PFSK-1 (cell line): Measurements from ENCODE around the gene IKZF1.

Experiments
- FOXP2 ChIP-seq: optimal IDR thresholded peaks from 2 replicates; pipeline ENCODE3; 2011; ENCODE audit warnings: borderline replicate concordance, control low read depth, inconsistent platforms; ENCODE audit not compliant: insufficient read depth; ENCODE audit errors: extremely low read length, extremely low read depth
- POLR2AphosphoS5 ChIP-seq: IDR thresholded peaks from 2 replicates; pipeline ENCODE4 v1.6.1; 2012; ENCODE audit warnings: low read depth, mild to moderate bottlenecking, control low read depth, low read length, moderate library complexity
- REST ChIP-seq, 2 experiments: IDR thresholded peaks; 2 replicates each; pipeline versions ENCODE4 v1.6.1 to v1.8.0; 2011 to 2012; ENCODE audit warnings: low read depth in 2 of 2, low read length in 2 of 2, control low read depth in 1 of 2, inconsistent platforms in 1 of 2, mild to moderate bottlenecking in 1 of 2, moderate library complexity in 1 of 2; ENCODE audit not compliant: insufficient read depth in 1 of 2
- SIN3A ChIP-seq: IDR thresholded peaks from 2 replicates; pipeline ENCODE4 v1.6.1; 2012; ENCODE audit warnings: mild to moderate bottlenecking, low read length, moderate library complexity, borderline replicate concordance; ENCODE audit not compliant: insufficient read depth
- TAF1 ChIP-seq: IDR thresholded peaks from 2 replicates; pipeline ENCODE4 v1.6.1; 2012; ENCODE audit warnings: low read length, control low read depth, borderline replicate concordance; ENCODE audit not compliant: insufficient read depth

IKZF1 gene

GRCh38 chr7:50300336-50300735 is 4.2 kb upstream of the IKZF1 start:
- no peak for TF ChIP-seq REST (IDR thresholded peaks at IDR 0.05; ENCODE audit: insufficient read depth in 1 of 2, low read depth in 2 of 2, low read length in 2 of 2)
- TF ChIP-seq FOXP2 = no peak
- no peak for TF ChIP-seq POLR2AphosphoS5
- no peak for TF ChIP-seq SIN3A
- TF ChIP-seq TAF1 = no peak

GRCh38 chr7:50302486-50303334 is 1.8 kb upstream of the IKZF1 start:
- TF ChIP-seq REST (IDR thresholded peaks at IDR 0.05; ENCODE audit: insufficient read depth in 1 of 2, low read depth in 2 of 2, low read length in 2 of 2) (no peak), POLR2AphosphoS5 (no peak), FOXP2 (no peak), SIN3A (no peak), TAF1 (no peak)

GRCh38 chr7:50303335-50304128 is 984 bp upstream of the IKZF1 start:
- TF ChIP-seq FOXP2 (no peak), POLR2AphosphoS5 (no peak), TAF1 (no peak), SIN3A (no peak), REST (IDR thresholded peaks at IDR 0.05; ENCODE audit: insufficient read depth in 1 of 2, low read depth in 2 of 2, low read length in 2 of 2) (no peak)

GRCh38 chr7:50304911-50305582 is 531 bp downstream of the IKZF1 start:
- TF ChIP-seq REST (IDR thresholded peaks at IDR 0.05; ENCODE audit: insufficient read depth in 1 of 2, low read depth in 2 of 2, low read length in 2 of 2) (no peak), POLR2AphosphoS5 (no peak), SIN3A (no peak)
